K562 (cell line): ENCODE data around the gene IL2RG. TPM values are rescaled to one million over a fixed set of nuclear protein-coding genes. Genes with fewer than 3 reads are reported as not detected.
A peak's percentile ranks its signal among the peaks of the same experiment; 100 is the strongest.

ENCODE experiments used
- BRF1 ChIP-seq: IDR thresholded peaks from 3 replicates; pipeline ENCODE4 v1.6.1; 2011; ENCODE audit warnings: borderline replicate concordance, mild to moderate bottlenecking; ENCODE audit not compliant: insufficient read length; ENCODE audit errors: extremely low read depth
- ETV1 ChIP-seq: fragments of 450-650 bp; conservative IDR thresholded peaks from 2 replicates; pipeline ENCODE4 v1.6.1; 2016; ENCODE audit warnings: missing genetic modification characterization, control low read depth, low read depth, missing compliant biosample characterization
- EZH2 ChIP-seq: IDR thresholded peaks from 2 replicates; pipeline ENCODE4 v1.6.1; 2012; ENCODE audit warnings: low read depth, mild to moderate bottlenecking, inconsistent platforms, low read length, borderline replicate concordance
- L3MBTL2 ChIP-seq: fragments of 450-650 bp; IDR thresholded peaks from 2 replicates; pipeline ENCODE4 v1.6.1; 2016; ENCODE audit warnings: mild to moderate bottlenecking, moderate library complexity
- MNT ChIP-seq, 2 experiments: fragments of 450-650 bp; conservative IDR thresholded peaks; 2 replicates each; pipeline ENCODE4 v1.6.1; 2017; ENCODE audit warnings: mild to moderate bottlenecking in 2 of 2, moderate library complexity in 2 of 2
- NRF1 ChIP-seq, 2 experiments: fragments of 450-650 bp; IDR thresholded peaks in 1 of 2; conservative IDR thresholded peaks in 1 of 2; 2 replicates each; pipeline ENCODE4 v1.6.1; 2014; ENCODE audit warnings: mild to moderate bottlenecking in 2 of 2
- PHF8 ChIP-seq: fragments of 200-600 bp; sonication (generic); IDR thresholded peaks from 2 replicates; pipeline ENCODE4 v1.6.1; 2012; ENCODE audit warnings: mixed run types, mild to moderate bottlenecking, inconsistent platforms, low read length, moderate library complexity, borderline replicate concordance
- RBM39 ChIP-seq: fragments of 200-400 bp; formaldehyde crosslinking; optimal IDR thresholded peaks from 2 replicates; pipeline ENCODE3; 2018; ENCODE audit warnings: low read depth, low read length
- SIN3B ChIP-seq: fragments of 450-650 bp; IDR thresholded peaks from 2 replicates; pipeline ENCODE4 v1.6.1; 2017; ENCODE audit warnings: low read depth, mild to moderate bottlenecking, moderate library complexity
- ZBTB9 ChIP-seq: fragments of 450-650 bp; formaldehyde crosslinking; IDR thresholded peaks from 2 replicates; pipeline ENCODE4 v1.4.0; 2020; ENCODE audit warnings: mild to moderate bottlenecking, moderate library complexity
- ZNF436 ChIP-seq: fragments of 250-450, 450-650 bp; sonication (Bioruptor Pico); formaldehyde crosslinking; IDR thresholded peaks from 2 replicates; pipeline ENCODE4 v1.7.0; 2020; ENCODE audit warnings: mild to moderate bottlenecking
- ZNF76 ChIP-seq: fragments of 250-450 bp; sonication (Bioruptor Pico); IDR thresholded peaks from 2 replicates; pipeline ENCODE4 v1.4.0; 2020; ENCODE audit warnings: mild to moderate bottlenecking, moderate library complexity, borderline replicate concordance
- polyA plus RNA-seq, 8 experiments: library from polyadenylated mRNA; depleted of rRNA in 4 of 8; stranded (reverse) in 5 of 8; unstranded in 3 of 8; fragments of >200 nt; fragmentation: Nextera tagmentation in 2 of 8; fragmentation: Illumina TruSeq in 1 of 8; extraction: Ambion mirVana in 2 of 8; extraction: Trizol in 1 of 8; gene quantifications; 2 replicates each; pipeline versions ENCODE4 v1.2.1 to v1.2.3, GENCODE V29; 2011 to 2014; ENCODE audit warnings: inconsistent platforms in 1 of 8, missing spikeins in 1 of 8
- total RNA-seq, 7 experiments: library from RNA; depleted of rRNA in 6 of 7; stranded (reverse); fragments of >200 nt in 6 of 7; fragmentation: Illumina TruSeq in 2 of 7; extraction: Trizol in 2 of 7; gene quantifications; 2 replicates each; pipeline versions ENCODE4 v1.2.1 to v1.2.3, GENCODE V29; 2011 to 2021; ENCODE audit warnings: low replicate concordance in 1 of 7
- TF ChIP-seq, protein P1 (sequence below), 2 experiments: fragments of 450-650 bp; IDR thresholded peaks; 2 replicates each; pipeline ENCODE4 v1.6.1; 2018; ENCODE audit warnings: mild to moderate bottlenecking in 2 of 2, low read depth in 1 of 2; ENCODE audit not compliant: partially characterized antibody in 2 of 2
- TF ChIP-seq, protein P2 (sequence below): fragments of 250-450 bp; sonication (Bioruptor Pico); IDR thresholded peaks from 2 replicates; pipeline ENCODE4 v1.5.0; 2022; ENCODE audit warnings: mild to moderate bottlenecking
- TF ChIP-seq, protein P3 (sequence below): sonication (generic); IDR thresholded peaks from 2 replicates; pipeline ENCODE4 v1.6.1; 2016
- TF ChIP-seq, protein P4 (sequence below): sonication (generic); formaldehyde crosslinking; IDR thresholded peaks from 2 replicates; pipeline ENCODE4 v1.8.0; 2023; ENCODE audit warnings: mild to moderate bottlenecking, missing genetic modification reagents

Gene IL2RG
- total and polyA plus RNA-seq, 9 of the 15 experiments (the other 6 are each of a cell fraction or from before 2014, with no cell fraction given), result 5.5 to 55.4 (median 19.7) TPM

- TF ChIP-seq, protein P1, sequence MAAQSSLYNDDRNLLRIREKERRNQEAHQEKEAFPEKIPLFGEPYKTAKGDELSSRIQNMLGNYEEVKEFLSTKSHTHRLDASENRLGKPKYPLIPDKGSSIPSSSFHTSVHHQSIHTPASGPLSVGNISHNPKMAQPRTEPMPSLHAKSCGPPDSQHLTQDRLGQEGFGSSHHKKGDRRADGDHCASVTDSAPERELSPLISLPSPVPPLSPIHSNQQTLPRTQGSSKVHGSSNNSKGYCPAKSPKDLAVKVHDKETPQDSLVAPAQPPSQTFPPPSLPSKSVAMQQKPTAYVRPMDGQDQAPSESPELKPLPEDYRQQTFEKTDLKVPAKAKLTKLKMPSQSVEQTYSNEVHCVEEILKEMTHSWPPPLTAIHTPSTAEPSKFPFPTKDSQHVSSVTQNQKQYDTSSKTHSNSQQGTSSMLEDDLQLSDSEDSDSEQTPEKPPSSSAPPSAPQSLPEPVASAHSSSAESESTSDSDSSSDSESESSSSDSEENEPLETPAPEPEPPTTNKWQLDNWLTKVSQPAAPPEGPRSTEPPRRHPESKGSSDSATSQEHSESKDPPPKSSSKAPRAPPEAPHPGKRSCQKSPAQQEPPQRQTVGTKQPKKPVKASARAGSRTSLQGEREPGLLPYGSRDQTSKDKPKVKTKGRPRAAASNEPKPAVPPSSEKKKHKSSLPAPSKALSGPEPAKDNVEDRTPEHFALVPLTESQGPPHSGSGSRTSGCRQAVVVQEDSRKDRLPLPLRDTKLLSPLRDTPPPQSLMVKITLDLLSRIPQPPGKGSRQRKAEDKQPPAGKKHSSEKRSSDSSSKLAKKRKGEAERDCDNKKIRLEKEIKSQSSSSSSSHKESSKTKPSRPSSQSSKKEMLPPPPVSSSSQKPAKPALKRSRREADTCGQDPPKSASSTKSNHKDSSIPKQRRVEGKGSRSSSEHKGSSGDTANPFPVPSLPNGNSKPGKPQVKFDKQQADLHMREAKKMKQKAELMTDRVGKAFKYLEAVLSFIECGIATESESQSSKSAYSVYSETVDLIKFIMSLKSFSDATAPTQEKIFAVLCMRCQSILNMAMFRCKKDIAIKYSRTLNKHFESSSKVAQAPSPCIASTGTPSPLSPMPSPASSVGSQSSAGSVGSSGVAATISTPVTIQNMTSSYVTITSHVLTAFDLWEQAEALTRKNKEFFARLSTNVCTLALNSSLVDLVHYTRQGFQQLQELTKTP (IDR thresholded peaks at IDR 0.05; ENCODE audit: low read depth in 1 of 2, partially characterized antibody in 2 of 2), result peak in 1 of 2 experiments; percentile 92
- TF ChIP-seq ZNF436 (CRISPR knock-in tag) (no peak), BRF1 (no peak), MNT (conservative IDR thresholded peaks at IDR 0.05) (peak; percentile 63 to 67), ZNF76 (CRISPR knock-in tag) (no peak), ETV1 (tag) (no peak), EZH2 (no peak), SIN3B (no peak), L3MBTL2 (peak; percentile 58), ZBTB9 (CRISPR knock-in tag) (no peak), PHF8 (peak; percentile 42; the same call in 1 of the 2 replicates), RBM39 (no peak), NRF1 (conservative IDR thresholded peaks at IDR 0.05 in 1 of 2, IDR thresholded peaks at IDR 0.05 in 1 of 2) (peak; percentile 84 to 87)
- TF ChIP-seq, protein P2, sequence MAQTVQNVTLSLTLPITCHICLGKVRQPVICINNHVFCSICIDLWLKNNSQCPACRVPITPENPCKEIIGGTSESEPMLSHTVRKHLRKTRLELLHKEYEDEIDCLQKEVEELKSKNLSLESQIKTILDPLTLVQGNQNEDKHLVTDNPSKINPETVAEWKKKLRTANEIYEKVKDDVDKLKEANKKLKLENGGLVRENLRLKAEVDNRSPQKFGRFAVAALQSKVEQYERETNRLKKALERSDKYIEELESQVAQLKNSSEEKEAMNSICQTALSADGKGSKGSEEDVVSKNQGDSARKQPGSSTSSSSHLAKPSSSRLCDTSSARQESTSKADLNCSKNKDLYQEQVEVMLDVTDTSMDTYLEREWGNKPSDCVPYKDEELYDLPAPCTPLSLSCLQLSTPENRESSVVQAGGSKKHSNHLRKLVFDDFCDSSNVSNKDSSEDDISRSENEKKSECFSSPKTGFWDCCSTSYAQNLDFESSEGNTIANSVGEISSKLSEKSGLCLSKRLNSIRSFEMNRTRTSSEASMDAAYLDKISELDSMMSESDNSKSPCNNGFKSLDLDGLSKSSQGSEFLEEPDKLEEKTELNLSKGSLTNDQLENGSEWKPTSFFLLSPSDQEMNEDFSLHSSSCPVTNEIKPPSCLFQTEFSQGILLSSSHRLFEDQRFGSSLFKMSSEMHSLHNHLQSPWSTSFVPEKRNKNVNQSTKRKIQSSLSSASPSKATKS (CRISPR knock-in tag), result no peak
- TF ChIP-seq, protein P3, sequence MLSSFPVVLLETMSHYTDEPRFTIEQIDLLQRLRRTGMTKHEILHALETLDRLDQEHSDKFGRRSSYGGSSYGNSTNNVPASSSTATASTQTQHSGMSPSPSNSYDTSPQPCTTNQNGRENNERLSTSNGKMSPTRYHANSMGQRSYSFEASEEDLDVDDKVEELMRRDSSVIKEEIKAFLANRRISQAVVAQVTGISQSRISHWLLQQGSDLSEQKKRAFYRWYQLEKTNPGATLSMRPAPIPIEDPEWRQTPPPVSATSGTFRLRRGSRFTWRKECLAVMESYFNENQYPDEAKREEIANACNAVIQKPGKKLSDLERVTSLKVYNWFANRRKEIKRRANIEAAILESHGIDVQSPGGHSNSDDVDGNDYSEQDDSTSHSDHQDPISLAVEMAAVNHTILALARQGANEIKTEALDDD, result no peak
- TF ChIP-seq, protein P4, sequence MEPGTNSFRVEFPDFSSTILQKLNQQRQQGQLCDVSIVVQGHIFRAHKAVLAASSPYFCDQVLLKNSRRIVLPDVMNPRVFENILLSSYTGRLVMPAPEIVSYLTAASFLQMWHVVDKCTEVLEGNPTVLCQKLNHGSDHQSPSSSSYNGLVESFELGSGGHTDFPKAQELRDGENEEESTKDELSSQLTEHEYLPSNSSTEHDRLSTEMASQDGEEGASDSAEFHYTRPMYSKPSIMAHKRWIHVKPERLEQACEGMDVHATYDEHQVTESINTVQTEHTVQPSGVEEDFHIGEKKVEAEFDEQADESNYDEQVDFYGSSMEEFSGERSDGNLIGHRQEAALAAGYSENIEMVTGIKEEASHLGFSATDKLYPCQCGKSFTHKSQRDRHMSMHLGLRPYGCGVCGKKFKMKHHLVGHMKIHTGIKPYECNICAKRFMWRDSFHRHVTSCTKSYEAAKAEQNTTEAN, result no peak
These were observed 15.8 kb downstream of the IL2RG start, which contains the start of gene FOXO4 (continued) for GRCh38 chrX:71095555-71095980.
